ENCODE measurements around the gene ADAM12. TPM values are rescaled to one million over a fixed set of nuclear protein-coding genes. Genes with fewer than 3 reads are reported as not detected.
"Not testable (repeated sequence)": the region's sequence is repeated elsewhere in the genome, so short reads cannot be mapped to it uniquely, and the experiment has no call there.

The ADAM12 gene
- total RNA-seq, 2 experiments from 2014 or later: 1.3 TPM

DNA sequence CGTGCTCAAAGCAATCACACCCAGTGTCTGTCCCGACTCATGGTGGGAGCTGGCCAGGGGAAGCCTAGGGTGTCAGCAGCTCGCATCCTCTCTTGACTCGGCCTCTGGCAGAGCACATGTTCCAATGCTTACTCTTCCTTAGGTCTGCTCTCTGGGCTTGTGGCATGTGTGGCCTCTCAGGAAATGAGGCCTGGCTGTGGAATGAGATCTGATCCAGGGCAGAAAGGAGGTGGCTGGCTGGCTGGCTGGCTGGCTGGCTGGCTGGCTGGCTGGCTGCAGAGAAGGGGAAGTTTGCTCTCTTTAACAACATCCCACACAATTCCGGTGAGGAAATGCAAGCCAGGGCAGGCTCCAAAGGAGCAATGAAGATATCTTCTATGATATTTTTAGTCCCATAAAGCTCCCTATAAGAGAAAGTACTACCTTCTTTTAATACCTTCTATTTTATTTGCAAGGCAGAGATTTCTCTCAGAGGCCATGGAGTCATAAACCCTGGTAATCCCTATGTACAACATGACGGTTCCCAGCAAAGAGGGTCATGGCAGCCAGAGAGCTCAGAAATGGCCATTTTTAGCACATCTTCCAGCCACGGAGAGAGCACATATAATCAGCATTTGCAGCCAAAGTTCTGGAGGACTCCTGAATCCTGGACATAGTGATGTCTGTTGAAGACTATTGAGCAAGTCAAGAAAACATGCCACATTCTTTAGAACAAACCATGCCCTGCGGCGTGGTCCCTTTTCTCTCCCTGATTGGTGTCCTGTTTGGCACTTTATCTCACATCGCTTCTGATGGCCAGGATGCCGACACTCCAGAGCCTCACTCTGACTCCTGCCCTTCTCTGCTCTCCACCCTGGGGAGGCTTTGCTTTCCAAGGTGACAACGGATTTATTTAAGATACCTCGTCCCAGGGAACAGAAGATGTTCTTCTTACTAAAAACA lies 338.2 kb downstream of the ADAM12 start:
- Mint-ChIP-seq H3K9me3 (no peaks in the 10 kb centered on the region), H3K27ac (no peak overlapping the region), H3K4me3 (no peak overlapping the region), H3K4me1 (ENCODE audit: low read depth) (no peaks in the 10 kb centered on the region), H3K27me3 (peaks cover 3% of the 10 kb centered on the region), H3K36me3 (ENCODE audit: low read depth) (no peaks in the 10 kb centered on the region)
- intact Hi-C loops (cut with micrococcal nuclease): no loop called here
- no peak for DNase-seq
- no peak for TF ChIP-seq CTCF (IDR thresholded peaks at IDR 0.05)
- ATAC-seq: no peak
- ChIA-PET POLR2A (no interaction called here), CTCF (no interaction called here)

- H3K36me3 Mint-ChIP-seq (ENCODE audit: low read depth); H3K27me3 Mint-ChIP-seq; H3K4me3 Mint-ChIP-seq; H3K27ac Mint-ChIP-seq; H3K4me1 Mint-ChIP-seq (ENCODE audit: low read depth); DNase-seq; H3K9me3 Mint-ChIP-seq; POLR2A ChIA-PET; ATAC-seq; intact Hi-C loops (cut with micrococcal nuclease); CTCF ChIA-PET: not testable (repeated sequence)
Observed at GRCh38 chr10:126047749-126048148, 340.5 kb downstream of the ADAM12 start.

- POLR2A ChIA-PET: no interaction called here
- CTCF ChIA-PET: no interaction called here
- intact Hi-C loops (cut with micrococcal nuclease): no loop called here
- no peak for TF ChIP-seq CTCF (IDR thresholded peaks at IDR 0.05)
- H3K27me3 Mint-ChIP-seq: peaks cover 3% of the 10 kb centered on the region
- H3K36me3 Mint-ChIP-seq (ENCODE audit: low read depth): no peaks in the 10 kb centered on the region
- no peak overlapping the region for H3K27ac Mint-ChIP-seq
- ATAC-seq (no peak), DNase-seq (no peak)
- H3K4me1 Mint-ChIP-seq (ENCODE audit: low read depth): peaks cover 5% of the 10 kb centered on the region
- no peaks in the 10 kb centered on the region for H3K9me3 Mint-ChIP-seq
- H3K4me3 Mint-ChIP-seq: no peak overlapping the region
Observed at GRCh38 chr10:126046831-126047230, 341.4 kb downstream of the ADAM12 start.

DNA sequence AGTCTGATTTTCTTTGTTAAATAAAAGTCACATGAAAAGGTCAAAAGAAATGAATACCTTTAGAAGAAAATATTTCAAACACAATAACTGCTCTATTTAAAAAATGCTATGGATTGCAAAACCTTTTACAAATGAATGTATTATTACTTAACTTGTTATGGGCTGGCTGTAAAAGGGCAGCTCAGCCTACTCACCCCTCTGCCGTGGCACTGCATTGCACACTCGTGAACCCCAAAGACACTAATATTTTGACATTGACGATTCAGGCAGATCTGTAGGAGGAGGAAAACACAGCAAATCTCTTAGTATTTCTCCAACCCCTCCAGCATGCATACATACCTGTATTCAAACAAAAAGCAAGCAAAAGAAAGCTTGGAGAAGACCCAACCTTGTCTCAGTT lies 342.4 kb downstream of the ADAM12 start:
- H3K36me3 Mint-ChIP-seq (ENCODE audit: low read depth): no peaks in the 10 kb centered on the region
- POLR2A ChIA-PET: no interaction called here
- H3K27me3 Mint-ChIP-seq: no peaks in the 10 kb centered on the region
- H3K27ac Mint-ChIP-seq: no peak overlapping the region
- no peak for DNase-seq
- no peak for ATAC-seq
- H3K4me1 Mint-ChIP-seq (ENCODE audit: low read depth): peaks cover 7% of the 10 kb centered on the region
- CTCF ChIA-PET: no interaction called here
- TF ChIP-seq CTCF (IDR thresholded peaks at IDR 0.05): no peak
- intact Hi-C loops (cut with micrococcal nuclease): no loop called here
- H3K9me3 Mint-ChIP-seq: no peaks in the 10 kb centered on the region
- no peak overlapping the region for H3K4me3 Mint-ChIP-seq

DNA sequence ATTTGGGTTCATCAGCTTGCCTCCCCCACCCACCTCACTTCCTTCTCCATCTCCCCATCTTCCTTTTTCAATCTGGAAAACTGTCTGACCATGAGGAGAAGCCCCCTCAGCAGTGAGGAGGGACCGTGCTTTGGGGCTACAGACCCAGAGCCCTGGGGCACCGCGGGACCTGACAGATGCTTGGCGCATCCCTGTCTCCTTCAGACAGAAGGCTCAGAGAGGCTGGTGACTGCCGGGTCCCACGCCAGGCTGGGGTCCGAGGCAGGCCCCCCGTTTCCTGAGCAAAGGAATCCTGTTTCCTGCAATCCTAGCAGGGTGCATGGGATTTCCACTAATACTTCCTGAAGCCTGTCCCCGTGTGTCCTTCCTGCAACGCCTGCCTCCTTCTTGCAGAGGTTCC lies 344.9 kb downstream of the ADAM12 start:
- intact Hi-C loops (cut with micrococcal nuclease): no loop called here
- no peak overlapping the region for H3K27ac Mint-ChIP-seq
- no peak for TF ChIP-seq CTCF (IDR thresholded peaks at IDR 0.05)
- H3K36me3 Mint-ChIP-seq (ENCODE audit: low read depth): no peaks in the 10 kb centered on the region
- ChIA-PET CTCF (no interaction called here), POLR2A (no interaction called here)
- H3K4me1 Mint-ChIP-seq (ENCODE audit: low read depth): peaks cover 7% of the 10 kb centered on the region
- ATAC-seq (no peak), DNase-seq (no peak)
- no peaks in the 10 kb centered on the region for H3K9me3 Mint-ChIP-seq
- H3K4me3 Mint-ChIP-seq: no peak overlapping the region
- H3K27me3 Mint-ChIP-seq: no peaks in the 10 kb centered on the region

All from activated CD8-positive, alpha-beta T cell treated with anti-CD3 and anti-CD28 coated beads for 36 hours (primary cell).